ENCODE data around the gene SMIM32.

Gene SMIM32

GRCh38 chr5:136206361-136206760, 13.4 kb upstream of the SMIM32 start:
- H3K27ac ChIP-seq = no peak overlapping the region
- TF ChIP-seq, protein P1, sequence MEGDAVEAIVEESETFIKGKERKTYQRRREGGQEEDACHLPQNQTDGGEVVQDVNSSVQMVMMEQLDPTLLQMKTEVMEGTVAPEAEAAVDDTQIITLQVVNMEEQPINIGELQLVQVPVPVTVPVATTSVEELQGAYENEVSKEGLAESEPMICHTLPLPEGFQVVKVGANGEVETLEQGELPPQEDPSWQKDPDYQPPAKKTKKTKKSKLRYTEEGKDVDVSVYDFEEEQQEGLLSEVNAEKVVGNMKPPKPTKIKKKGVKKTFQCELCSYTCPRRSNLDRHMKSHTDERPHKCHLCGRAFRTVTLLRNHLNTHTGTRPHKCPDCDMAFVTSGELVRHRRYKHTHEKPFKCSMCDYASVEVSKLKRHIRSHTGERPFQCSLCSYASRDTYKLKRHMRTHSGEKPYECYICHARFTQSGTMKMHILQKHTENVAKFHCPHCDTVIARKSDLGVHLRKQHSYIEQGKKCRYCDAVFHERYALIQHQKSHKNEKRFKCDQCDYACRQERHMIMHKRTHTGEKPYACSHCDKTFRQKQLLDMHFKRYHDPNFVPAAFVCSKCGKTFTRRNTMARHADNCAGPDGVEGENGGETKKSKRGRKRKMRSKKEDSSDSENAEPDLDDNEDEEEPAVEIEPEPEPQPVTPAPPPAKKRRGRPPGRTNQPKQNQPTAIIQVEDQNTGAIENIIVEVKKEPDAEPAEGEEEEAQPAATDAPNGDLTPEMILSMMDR (conservative IDR thresholded peaks at IDR 0.05) = no peak
- no peak for TF ChIP-seq ZFX (IDR thresholded peaks at IDR 0.05)

DNA sequence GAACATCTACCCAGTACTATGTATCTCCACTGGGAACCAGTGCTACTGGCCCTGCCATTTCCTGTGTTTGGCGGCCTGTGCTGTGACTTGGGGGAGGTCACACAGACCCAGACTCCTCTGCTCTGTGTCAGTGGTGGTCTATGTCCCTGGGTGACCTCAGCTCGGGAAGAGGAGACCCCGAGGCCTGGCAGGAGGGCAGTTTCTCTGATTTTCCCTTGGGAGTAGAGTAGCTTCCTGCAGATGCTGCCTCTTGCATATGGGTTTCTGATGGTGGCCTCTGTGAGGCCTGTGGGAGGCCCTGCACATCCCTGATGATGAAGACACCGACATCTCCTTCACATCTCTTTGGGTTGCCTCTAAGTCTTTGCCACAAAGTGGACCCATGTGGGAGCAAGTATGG, 13.0 kb upstream of the SMIM32 start:
- H3K27ac ChIP-seq = no peak overlapping the region
- TF ChIP-seq ZFX (IDR thresholded peaks at IDR 0.05) = no peak
- TF ChIP-seq, protein P1 (conservative IDR thresholded peaks at IDR 0.05) = no peak

- TF ChIP-seq, protein P1 (conservative IDR thresholded peaks at IDR 0.05) = no peak
- TF ChIP-seq ZFX (IDR thresholded peaks at IDR 0.05) = no peak
- no peak overlapping the region for H3K27ac ChIP-seq
Observed at GRCh38 chr5:136205061-136205702, 12.2 kb upstream of the SMIM32 start.

GRCh38 chr5:136203303-136203922, 10.5 kb upstream of the SMIM32 start:
- no peak for TF ChIP-seq ZFX (IDR thresholded peaks at IDR 0.05)
- TF ChIP-seq, protein P1 (conservative IDR thresholded peaks at IDR 0.05) = no peak
- H3K27ac ChIP-seq = no peak overlapping the region

DNA sequence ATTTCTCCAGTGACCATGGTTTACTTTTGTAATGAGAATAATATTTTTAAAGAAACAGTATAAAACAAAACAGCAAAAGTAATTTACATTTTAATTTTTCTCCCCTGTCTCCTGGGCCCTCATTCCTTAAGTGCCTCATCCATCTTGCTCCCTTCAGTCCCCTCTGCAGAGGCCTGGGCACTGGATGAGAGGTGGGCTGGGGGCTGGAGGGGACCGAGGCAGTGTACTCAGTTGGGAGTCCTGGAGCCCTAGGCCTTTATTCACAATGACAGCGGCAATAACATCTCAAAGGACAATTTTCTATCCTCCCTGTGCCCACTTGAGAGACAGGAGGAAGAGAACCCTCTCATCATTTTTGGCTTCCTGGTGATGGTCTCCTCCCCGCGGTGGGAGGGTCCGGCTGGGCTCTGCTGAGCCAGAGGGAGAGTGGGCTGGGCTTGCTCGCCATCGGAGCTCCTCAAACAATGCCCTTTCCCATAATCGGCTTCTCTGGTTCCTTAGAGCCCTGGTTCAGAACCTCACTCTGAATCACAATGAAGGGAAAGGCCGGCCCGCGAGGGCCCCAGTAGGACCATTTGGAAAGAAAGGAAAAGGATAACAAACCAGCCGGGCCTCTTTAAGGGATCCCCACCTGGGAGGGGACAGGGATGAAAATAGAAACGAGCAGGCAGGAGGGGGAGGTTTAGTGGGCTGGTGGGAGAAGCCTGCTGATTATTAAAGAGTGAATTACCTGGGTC, 9.7 kb upstream of the SMIM32 start:
- TF ChIP-seq ZFX (IDR thresholded peaks at IDR 0.05) = no peak
- TF ChIP-seq, protein P1 (conservative IDR thresholded peaks at IDR 0.05) = no peak
- no peak overlapping the region for H3K27ac ChIP-seq

DNA sequence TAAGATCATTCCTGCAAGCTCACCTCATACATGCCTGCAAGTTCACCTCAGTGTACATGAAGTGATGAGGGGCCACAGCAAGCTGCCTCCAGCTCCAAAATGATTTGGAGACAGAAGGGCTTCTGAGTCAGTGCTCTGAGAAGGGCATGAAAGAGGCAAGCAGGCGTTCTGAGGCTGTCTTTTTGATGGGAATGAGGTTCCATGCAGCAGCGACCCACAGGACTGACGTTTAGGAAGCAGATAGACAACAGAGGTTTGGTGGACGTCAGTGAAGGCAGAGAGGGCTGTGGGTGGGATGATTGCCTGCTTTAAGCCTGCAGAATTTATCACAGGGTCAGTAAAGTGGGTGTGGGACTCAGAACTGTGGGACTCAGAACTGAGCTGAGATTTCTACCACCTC, 8.9 kb upstream of the SMIM32 start:
- H3K27ac ChIP-seq = no peak overlapping the region
- TF ChIP-seq, protein P1 (conservative IDR thresholded peaks at IDR 0.05) = no peak
- TF ChIP-seq ZFX (IDR thresholded peaks at IDR 0.05) = no peak

GRCh38 chr5:136200761-136201160, 7.8 kb upstream of the SMIM32 start:
- no peak for TF ChIP-seq ZFX (IDR thresholded peaks at IDR 0.05)
- TF ChIP-seq, protein P1 (conservative IDR thresholded peaks at IDR 0.05) = no peak
- H3K27ac ChIP-seq = no peak overlapping the region
